Activated naive CD4-positive, alpha-beta T cell treated with anti-CD3 and anti-CD28 coated beads for 36 hours (primary cell): ENCODE data around the gene VAC14. TPM values are rescaled to one million over a fixed set of nuclear protein-coding genes. Genes with fewer than 3 reads are reported as not detected.
A peak's percentile ranks its signal among the peaks of the same experiment; 100 is the strongest.

Experiments used
- CTCF ChIA-PET: fragments of 350-600 bp; sonication (Branson Sonifier 250); formaldehyde crosslinking; loops from one replicate; lab custom pipeline; 2021; ENCODE audit warnings: antibody characterized with exemption; lab: Charles Lee
- DNase-seq: peaks from one replicate; pipeline ENCODE4 v3.0.0-alpha.2; 2020
- H3K27ac Mint-ChIP-seq: one replicate; pipeline ENCODE4 v1.8.0; 2021; ENCODE audit warnings: mild to moderate bottlenecking, mixed read lengths
- H3K27me3 Mint-ChIP-seq: one replicate; pipeline ENCODE4 v1.8.0; 2021; ENCODE audit warnings: low read depth, mixed read lengths
- H3K36me3 Mint-ChIP-seq: one replicate; pipeline ENCODE4 v1.8.0; 2021; ENCODE audit warnings: low read depth, mixed read lengths
- H3K4me1 Mint-ChIP-seq: one replicate; pipeline ENCODE4 v1.8.0; 2021; ENCODE audit warnings: low read depth, mixed read lengths
- H3K4me3 Mint-ChIP-seq: one replicate; pipeline ENCODE4 v1.8.0; 2021; ENCODE audit warnings: mild to moderate bottlenecking, moderate library complexity, mixed read lengths
- H3K9me3 Mint-ChIP-seq: one replicate; pipeline ENCODE4 v1.8.0; 2021; ENCODE audit warnings: mixed read lengths
- intact Hi-C: fragments of 100-400 bp; cut with micrococcal nuclease; formaldehyde crosslinking; loops from one replicate; pipeline ENCODE4 v1.15.1; 2023
- total RNA-seq, 2 experiments: library from RNA; stranded (reverse); gene quantifications; one replicate each; pipeline ENCODE4 v1.2.3, GENCODE V29; 2021

Gene VAC14
- total RNA-seq, 2 experiments from 2014 or later = 19.6 to 20.6 TPM

- CTCF ChIA-PET = interaction anchor here (0.9 to 3.1 kb wide), 3 partner anchors 31 to 85 kb away, joined by 3 to 13 read pairs (median 4); no protein-coding TSS in a partner anchor
- Mint-ChIP-seq H3K4me1 (peaks cover 66% of the 10 kb centered on the region), H3K36me3 (peaks cover 20% of the 10 kb centered on the region), H3K4me3 (no peak overlapping the region), H3K27me3 (no peaks in the 10 kb centered on the region), H3K9me3 (peaks cover 3% of the 10 kb centered on the region), H3K27ac (peak overlapping the region; percentile 85)
- intact Hi-C loops = loop anchor here (5.0 to 10.0 kb wide), 3 partner anchors 335 to 1355 kb away; partner anchors contain the start of genes DHX38 and TXNL4B
- no peak for DNase-seq
These were observed 61.6 kb downstream of the VAC14 start for GRCh38 chr16:70739389-70739788.

- H3K9me3 Mint-ChIP-seq = peaks cover 2% of the 10 kb centered on the region
- peaks cover 66% of the 10 kb centered on the region for H3K4me1 Mint-ChIP-seq
- peaks cover 12% of the 10 kb centered on the region for H3K36me3 Mint-ChIP-seq
- H3K4me3 Mint-ChIP-seq = peak overlapping the region; percentile 55
- peak; percentile 68 for DNase-seq
- no peaks in the 10 kb centered on the region for H3K27me3 Mint-ChIP-seq
- H3K27ac Mint-ChIP-seq = peak overlapping the region; percentile 93
- intact Hi-C loops = loop anchor here (1.0 to 10.0 kb wide), 5 partner anchors 53 to 1356 kb away; partner anchors contain the start of genes DHX38 and TXNL4B
- CTCF ChIA-PET = interaction anchor here (0.9 to 3.1 kb wide), 7 partner anchors 10 to 84 kb away, joined by 3 to 13 read pairs (median 3); no protein-coding TSS in a partner anchor
These were observed 62.6 kb downstream of the VAC14 start for GRCh38 chr16:70738083-70738977.

GRCh38 chr16:70737377-70738082 lies 63.4 kb downstream of the VAC14 start:
- CTCF ChIA-PET = interaction anchor here (0.6 to 3.1 kb wide), 6 partner anchors 11 to 1914 kb away, joined by 3 to 13 read pairs (median 3); no protein-coding TSS in a partner anchor
- no peaks in the 10 kb centered on the region for H3K27me3 Mint-ChIP-seq
- peaks cover 6% of the 10 kb centered on the region for H3K36me3 Mint-ChIP-seq
- peak overlapping the region; percentile 93 for H3K27ac Mint-ChIP-seq
- DNase-seq = peak; percentile 87
- H3K4me3 Mint-ChIP-seq = peak overlapping the region; percentile 55
- H3K4me1 Mint-ChIP-seq = peaks cover 66% of the 10 kb centered on the region
- H3K9me3 Mint-ChIP-seq = no peaks in the 10 kb centered on the region
- intact Hi-C loops = loop anchor here (1.0 to 10.0 kb wide), 11 partner anchors 9 to 1357 kb away; partner anchors contain the start of genes COG4, DDX19A, DHX38 and SF3B3

- DNase-seq = peak; percentile 51
- H3K27ac Mint-ChIP-seq = peak overlapping the region; percentile 93
- H3K36me3 Mint-ChIP-seq = peaks cover 6% of the 10 kb centered on the region
- no peaks in the 10 kb centered on the region for H3K9me3 Mint-ChIP-seq
- peak overlapping the region; percentile 55 for H3K4me3 Mint-ChIP-seq
- intact Hi-C loops = loop anchor here (1.0 to 10.0 kb wide), 9 partner anchors 10 to 1358 kb away; partner anchors contain the start of genes COG4, DDX19A, DHX38 and SF3B3
- peaks cover 64% of the 10 kb centered on the region for H3K4me1 Mint-ChIP-seq
- H3K27me3 Mint-ChIP-seq = no peaks in the 10 kb centered on the region
- CTCF ChIA-PET = interaction anchor here (0.6 kb wide), 2 partner anchors 35 to 1913 kb away, joined by 3 read pairs; no protein-coding TSS in a partner anchor
These were observed 64.2 kb downstream of the VAC14 start for GRCh38 chr16:70736465-70737376.

- DNase-seq = no peak
- CTCF ChIA-PET = interaction anchor here (1.5 to 1.9 kb wide), 2 partner anchors 35 to 56 kb away, joined by 3 to 6 read pairs; no protein-coding TSS in a partner anchor
- intact Hi-C loops = loop anchor here (5.0 to 10.0 kb wide), 3 partner anchors 331 to 1359 kb away; partner anchors contain the start of genes DHX38 and TXNL4B
- H3K36me3 Mint-ChIP-seq = peaks cover 8% of the 10 kb centered on the region
- H3K9me3 Mint-ChIP-seq = no peaks in the 10 kb centered on the region
- no peaks in the 10 kb centered on the region for H3K27me3 Mint-ChIP-seq
- peaks cover 51% of the 10 kb centered on the region for H3K4me1 Mint-ChIP-seq
- H3K4me3 Mint-ChIP-seq = no peak overlapping the region
- no peak overlapping the region for H3K27ac Mint-ChIP-seq
These were observed 65.6 kb downstream of the VAC14 start for GRCh38 chr16:70735141-70735979.

- intact Hi-C loops = loop anchor here (5.0 to 10.0 kb wide), 3 partner anchors 330 to 1360 kb away; partner anchors contain the start of genes DHX38 and TXNL4B
- no peaks in the 10 kb centered on the region for H3K27me3 Mint-ChIP-seq
- peaks cover 12% of the 10 kb centered on the region for H3K36me3 Mint-ChIP-seq
- H3K4me1 Mint-ChIP-seq = peaks cover 43% of the 10 kb centered on the region
- CTCF ChIA-PET = interaction anchor here (1.5 to 1.9 kb wide), 2 partner anchors 36 to 55 kb away, joined by 3 to 6 read pairs; no protein-coding TSS in a partner anchor
- DNase-seq = no peak
- no peaks in the 10 kb centered on the region for H3K9me3 Mint-ChIP-seq
- no peak overlapping the region for H3K4me3 Mint-ChIP-seq
- H3K27ac Mint-ChIP-seq = peak overlapping the region; percentile 24
These were observed 66.3 kb downstream of the VAC14 start for GRCh38 chr16:70734522-70735095.

- intact Hi-C loops = loop anchor here (10.0 kb wide), 2 partner anchors 326 to 1364 kb away; partner anchors contain the start of genes DHX38 and TXNL4B
- DNase-seq = no peak
- H3K27me3 Mint-ChIP-seq = no peaks in the 10 kb centered on the region
- peaks cover 10% of the 10 kb centered on the region for H3K36me3 Mint-ChIP-seq
- no peak overlapping the region for H3K27ac Mint-ChIP-seq
- CTCF ChIA-PET = interaction anchor here (1.8 kb wide), 1 partner anchor 40 kb away, joined by 8 read pairs; no protein-coding TSS in a partner anchor
- H3K9me3 Mint-ChIP-seq = no peaks in the 10 kb centered on the region
- H3K4me1 Mint-ChIP-seq = peaks cover 7% of the 10 kb centered on the region
- no peak overlapping the region for H3K4me3 Mint-ChIP-seq
These were observed 70.0 kb downstream of the VAC14 start for GRCh38 chr16:70730944-70731343.

- Mint-ChIP-seq H3K9me3 (no peaks in the 10 kb centered on the region), H3K36me3 (peaks cover 10% of the 10 kb centered on the region), H3K4me1 (no peaks in the 10 kb centered on the region), H3K27me3 (no peaks in the 10 kb centered on the region), H3K4me3 (no peak overlapping the region), H3K27ac (no peak overlapping the region)
- CTCF ChIA-PET = interaction anchor here (1.0 to 1.8 kb wide), 2 partner anchors 41 to 49 kb away, joined by 3 to 8 read pairs; no protein-coding TSS in a partner anchor
- DNase-seq = no peak
- intact Hi-C loops = loop anchor here (10.0 kb wide), 2 partner anchors 325 to 1365 kb away; partner anchors contain the start of genes DHX38 and TXNL4B
These were observed 70.9 kb downstream of the VAC14 start for GRCh38 chr16:70730031-70730430.

GRCh38 chr16:70729292-70729691 lies 71.7 kb downstream of the VAC14 start:
- intact Hi-C loops = no loop called here
- Mint-ChIP-seq H3K4me3 (no peak overlapping the region), H3K36me3 (peaks cover 10% of the 10 kb centered on the region), H3K27me3 (no peaks in the 10 kb centered on the region), H3K4me1 (no peaks in the 10 kb centered on the region), H3K27ac (no peak overlapping the region), H3K9me3 (no peaks in the 10 kb centered on the region)
- CTCF ChIA-PET = interaction anchor here (1.8 kb wide), 1 partner anchor 41 kb away, joined by 8 read pairs; no protein-coding TSS in a partner anchor
- no peak for DNase-seq

- no peak for DNase-seq
- peaks cover 10% of the 10 kb centered on the region for H3K36me3 Mint-ChIP-seq
- CTCF ChIA-PET = interaction anchor here (0.8 kb wide), 1 partner anchor 798 kb away, joined by 3 read pairs; no protein-coding TSS in a partner anchor
- H3K9me3 Mint-ChIP-seq = no peaks in the 10 kb centered on the region
- H3K4me3 Mint-ChIP-seq = no peak overlapping the region
- no peaks in the 10 kb centered on the region for H3K4me1 Mint-ChIP-seq
- H3K27me3 Mint-ChIP-seq = no peaks in the 10 kb centered on the region
- intact Hi-C loops = no loop called here
- H3K27ac Mint-ChIP-seq = no peak overlapping the region
These were observed 72.8 kb downstream of the VAC14 start for GRCh38 chr16:70728150-70728549.
